ENCODE results near the gene ITGA11. TPM values are rescaled to one million over a fixed set of nuclear protein-coding genes. Genes with fewer than 3 reads are reported as not detected.

The ITGA11 gene
- total and polyA plus RNA-seq, 2 experiments from 2014 or later: 0.03 to 0.40 TPM

DNA sequence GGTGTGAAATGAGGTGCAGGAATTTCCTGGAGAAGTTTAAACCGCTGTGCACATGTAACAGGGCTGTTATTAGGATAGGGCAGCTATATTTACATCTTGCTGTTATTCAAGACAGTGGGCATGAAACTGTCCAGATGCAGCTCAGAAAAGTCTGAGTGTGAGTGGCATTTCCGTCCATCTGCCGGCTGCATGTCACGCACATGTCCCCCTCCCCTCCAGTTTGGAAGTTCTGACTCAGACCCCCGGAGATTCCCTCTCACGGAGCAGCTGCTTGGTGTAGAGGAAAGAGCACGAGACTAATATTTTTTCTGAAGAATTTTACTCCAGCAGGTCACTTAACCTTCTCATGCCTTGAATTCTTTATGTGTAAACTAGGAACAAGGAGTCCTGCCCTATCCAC is 84.6 kb downstream of the ITGA11 start:
- DNase-seq (ENCODE audit: low spot score) (no peak), ATAC-seq (no peak)
- TF ChIP-seq STAT1 (IDR thresholded peaks at IDR 0.05; ENCODE audit: unreplicated experiment): no peak
- no peak for TF ChIP-seq NANOG (IDR thresholded peaks at IDR 0.05; ENCODE audit: borderline replicate concordance)
- TF ChIP-seq CREB1 (CRISPR knock-in tag; IDR thresholded peaks at IDR 0.05; ENCODE audit: low read depth): no peak
- TF ChIP-seq, protein P1, sequence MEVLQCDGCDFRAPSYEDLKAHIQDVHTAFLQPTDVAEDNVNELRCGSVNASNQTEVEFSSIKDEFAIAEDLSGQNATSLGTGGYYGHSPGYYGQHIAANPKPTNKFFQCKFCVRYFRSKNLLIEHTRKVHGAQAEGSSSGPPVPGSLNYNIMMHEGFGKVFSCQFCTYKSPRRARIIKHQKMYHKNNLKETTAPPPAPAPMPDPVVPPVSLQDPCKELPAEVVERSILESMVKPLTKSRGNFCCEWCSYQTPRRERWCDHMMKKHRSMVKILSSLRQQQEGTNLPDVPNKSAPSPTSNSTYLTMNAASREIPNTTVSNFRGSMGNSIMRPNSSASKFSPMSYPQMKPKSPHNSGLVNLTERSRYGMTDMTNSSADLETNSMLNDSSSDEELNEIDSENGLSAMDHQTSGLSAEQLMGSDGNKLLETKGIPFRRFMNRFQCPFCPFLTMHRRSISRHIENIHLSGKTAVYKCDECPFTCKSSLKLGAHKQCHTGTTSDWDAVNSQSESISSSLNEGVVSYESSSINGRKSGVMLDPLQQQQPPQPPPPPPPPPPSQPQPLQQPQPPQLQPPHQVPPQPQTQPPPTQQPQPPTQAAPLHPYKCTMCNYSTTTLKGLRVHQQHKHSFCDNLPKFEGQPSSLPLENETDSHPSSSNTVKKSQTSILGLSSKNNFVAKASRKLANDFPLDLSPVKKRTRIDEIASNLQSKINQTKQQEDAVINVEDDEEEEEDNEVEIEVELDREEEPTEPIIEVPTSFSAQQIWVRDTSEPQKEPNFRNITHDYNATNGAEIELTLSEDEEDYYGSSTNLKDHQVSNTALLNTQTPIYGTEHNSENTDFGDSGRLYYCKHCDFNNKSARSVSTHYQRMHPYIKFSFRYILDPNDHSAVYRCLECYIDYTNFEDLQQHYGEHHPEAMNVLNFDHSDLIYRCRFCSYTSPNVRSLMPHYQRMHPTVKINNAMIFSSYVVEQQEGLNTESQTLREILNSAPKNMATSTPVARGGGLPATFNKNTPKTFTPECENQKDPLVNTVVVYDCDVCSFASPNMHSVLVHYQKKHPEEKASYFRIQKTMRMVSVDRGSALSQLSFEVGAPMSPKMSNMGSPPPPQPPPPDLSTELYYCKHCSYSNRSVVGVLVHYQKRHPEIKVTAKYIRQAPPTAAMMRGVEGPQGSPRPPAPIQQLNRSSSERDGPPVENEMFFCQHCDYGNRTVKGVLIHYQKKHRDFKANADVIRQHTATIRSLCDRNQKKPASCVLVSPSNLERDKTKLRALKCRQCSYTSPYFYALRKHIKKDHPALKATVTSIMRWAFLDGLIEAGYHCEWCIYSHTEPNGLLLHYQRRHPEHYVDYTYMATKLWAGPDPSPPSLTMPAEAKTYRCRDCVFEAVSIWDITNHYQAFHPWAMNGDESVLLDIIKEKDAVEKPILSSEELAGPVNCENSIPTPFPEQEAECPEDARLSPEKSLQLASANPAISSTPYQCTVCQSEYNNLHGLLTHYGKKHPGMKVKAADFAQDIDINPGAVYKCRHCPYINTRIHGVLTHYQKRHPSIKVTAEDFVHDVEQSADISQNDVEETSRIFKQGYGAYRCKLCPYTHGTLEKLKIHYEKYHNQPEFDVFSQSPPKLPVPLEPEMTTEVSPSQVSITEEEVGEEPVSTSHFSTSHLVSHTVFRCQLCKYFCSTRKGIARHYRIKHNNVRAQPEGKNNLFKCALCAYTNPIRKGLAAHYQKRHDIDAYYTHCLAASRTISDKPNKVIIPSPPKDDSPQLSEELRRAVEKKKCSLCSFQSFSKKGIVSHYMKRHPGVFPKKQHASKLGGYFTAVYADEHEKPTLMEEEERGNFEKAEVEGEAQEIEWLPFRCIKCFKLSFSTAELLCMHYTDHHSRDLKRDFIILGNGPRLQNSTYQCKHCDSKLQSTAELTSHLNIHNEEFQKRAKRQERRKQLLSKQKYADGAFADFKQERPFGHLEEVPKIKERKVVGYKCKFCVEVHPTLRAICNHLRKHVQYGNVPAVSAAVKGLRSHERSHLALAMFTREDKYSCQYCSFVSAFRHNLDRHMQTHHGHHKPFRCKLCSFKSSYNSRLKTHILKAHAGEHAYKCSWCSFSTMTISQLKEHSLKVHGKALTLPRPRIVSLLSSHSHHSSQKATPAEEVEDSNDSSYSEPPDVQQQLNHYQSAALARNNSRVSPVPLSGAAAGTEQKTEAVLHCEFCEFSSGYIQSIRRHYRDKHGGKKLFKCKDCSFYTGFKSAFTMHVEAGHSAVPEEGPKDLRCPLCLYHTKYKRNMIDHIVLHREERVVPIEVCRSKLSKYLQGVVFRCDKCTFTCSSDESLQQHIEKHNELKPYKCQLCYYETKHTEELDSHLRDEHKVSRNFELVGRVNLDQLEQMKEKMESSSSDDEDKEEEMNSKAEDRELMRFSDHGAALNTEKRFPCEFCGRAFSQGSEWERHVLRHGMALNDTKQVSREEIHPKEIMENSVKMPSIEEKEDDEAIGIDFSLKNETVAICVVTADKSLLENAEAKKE (CRISPR knock-in tag; IDR thresholded peaks at IDR 0.05): no peak
- no peak for TF ChIP-seq ZNF331 (CRISPR knock-in tag; IDR thresholded peaks at IDR 0.05; ENCODE audit: low read depth)
- no peak for TF ChIP-seq EZH2 (IDR thresholded peaks at IDR 0.05; ENCODE audit: low read depth, unreplicated experiment)
- TF ChIP-seq, protein P2, sequence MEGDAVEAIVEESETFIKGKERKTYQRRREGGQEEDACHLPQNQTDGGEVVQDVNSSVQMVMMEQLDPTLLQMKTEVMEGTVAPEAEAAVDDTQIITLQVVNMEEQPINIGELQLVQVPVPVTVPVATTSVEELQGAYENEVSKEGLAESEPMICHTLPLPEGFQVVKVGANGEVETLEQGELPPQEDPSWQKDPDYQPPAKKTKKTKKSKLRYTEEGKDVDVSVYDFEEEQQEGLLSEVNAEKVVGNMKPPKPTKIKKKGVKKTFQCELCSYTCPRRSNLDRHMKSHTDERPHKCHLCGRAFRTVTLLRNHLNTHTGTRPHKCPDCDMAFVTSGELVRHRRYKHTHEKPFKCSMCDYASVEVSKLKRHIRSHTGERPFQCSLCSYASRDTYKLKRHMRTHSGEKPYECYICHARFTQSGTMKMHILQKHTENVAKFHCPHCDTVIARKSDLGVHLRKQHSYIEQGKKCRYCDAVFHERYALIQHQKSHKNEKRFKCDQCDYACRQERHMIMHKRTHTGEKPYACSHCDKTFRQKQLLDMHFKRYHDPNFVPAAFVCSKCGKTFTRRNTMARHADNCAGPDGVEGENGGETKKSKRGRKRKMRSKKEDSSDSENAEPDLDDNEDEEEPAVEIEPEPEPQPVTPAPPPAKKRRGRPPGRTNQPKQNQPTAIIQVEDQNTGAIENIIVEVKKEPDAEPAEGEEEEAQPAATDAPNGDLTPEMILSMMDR (conservative IDR thresholded peaks at IDR 0.05; ENCODE audit: low read depth in 2 of 2): no peak
- no peak for TF ChIP-seq EZH2phosphoT487 (IDR thresholded peaks at IDR 0.05; ENCODE audit: unreplicated experiment)
- no peak for TF ChIP-seq ZNF114 (CRISPR knock-in tag; IDR thresholded peaks at IDR 0.05)
- TF ChIP-seq POLR2AphosphoS5 (IDR thresholded peaks at IDR 0.05; ENCODE audit: low read depth): no peak
- Histone ChIP-seq H3K27me3 (ENCODE audit: insufficient read depth) (no peaks in the 10 kb centered on the region), H3K4me2 (no peak overlapping the region), H3K4me1 (ENCODE audit: insufficient read depth) (no peaks in the 10 kb centered on the region), H3K79me2 (replicated peaks; ENCODE audit: insufficient read depth) (no peaks in the 10 kb centered on the region), H3K4me3 (no peak overlapping the region), H3K27ac (ENCODE audit: low read depth) (no peak overlapping the region), H3K36me3 (ENCODE audit: insufficient read depth) (no peaks in the 10 kb centered on the region), H3K9me2 (ENCODE audit: insufficient read depth) (no peaks in the 10 kb centered on the region), H3F3A (replicated peaks; ENCODE audit: low read depth) (no peaks in the 10 kb centered on the region), H4K20me1 (replicated peaks; ENCODE audit: insufficient read depth) (no peaks in the 10 kb centered on the region), H2AFZ (no peak overlapping the region)
- Mint-ChIP-seq H3K4me3 (no peak overlapping the region), H3K27ac (no peak overlapping the region), H3K4me1 (peaks cover 11% of the 10 kb centered on the region; the same call in 2 of the 3 replicates), H3K9me3 (no peaks in the 10 kb centered on the region), H3K27me3 (ENCODE audit: insufficient read depth, low read depth, poor library complexity) (peaks cover 19% of the 10 kb centered on the region), H3K36me3 (ENCODE audit: low read depth) (no peaks in the 10 kb centered on the region)

Measured in GM23338 (cell line).